NCI-H146 treated with DMSO at 0.1 percent for 48 hours (cell line): ENCODE data around the gene NCF4.

ENCODE experiments used
- DNase-seq: peaks from one replicate; lab custom pipeline; 2025; ENCODE audit not compliant: unreplicated experiment; lab: John Stamatoyannopoulos, UW

The NCF4 gene

GRCh38 chr22:36918586-36919284 lies 57.9 kb downstream of the NCF4 start:
- no peak for DNase-seq

GRCh38 chr22:36921309-36922104 lies 60.7 kb downstream of the NCF4 start:
- DNase-seq = no peak

- DNase-seq = no peak
Observed at GRCh38 chr22:36922105-36922608, 61.4 kb downstream of the NCF4 start.

DNA sequence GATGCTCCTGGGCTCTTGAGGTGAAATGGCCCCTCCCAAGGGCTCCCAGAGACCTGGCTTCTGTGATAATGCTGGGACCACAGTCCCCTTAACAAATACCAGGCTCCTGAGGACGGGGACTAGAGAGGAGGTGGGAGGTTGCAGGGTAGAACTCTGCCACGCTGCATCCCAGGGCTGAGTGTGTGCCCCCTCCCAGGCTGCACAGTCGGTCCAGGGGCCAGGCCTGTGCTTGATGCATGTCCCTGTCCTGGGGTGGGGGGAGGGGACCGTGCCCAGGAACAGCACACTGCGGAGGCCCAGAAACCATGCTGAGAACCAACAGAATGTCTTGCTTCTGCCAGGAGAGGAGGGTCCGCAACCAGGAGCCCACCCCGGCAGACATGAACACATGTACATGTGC lies 61.9 kb downstream of the NCF4 start:
- no peak for DNase-seq

DNA sequence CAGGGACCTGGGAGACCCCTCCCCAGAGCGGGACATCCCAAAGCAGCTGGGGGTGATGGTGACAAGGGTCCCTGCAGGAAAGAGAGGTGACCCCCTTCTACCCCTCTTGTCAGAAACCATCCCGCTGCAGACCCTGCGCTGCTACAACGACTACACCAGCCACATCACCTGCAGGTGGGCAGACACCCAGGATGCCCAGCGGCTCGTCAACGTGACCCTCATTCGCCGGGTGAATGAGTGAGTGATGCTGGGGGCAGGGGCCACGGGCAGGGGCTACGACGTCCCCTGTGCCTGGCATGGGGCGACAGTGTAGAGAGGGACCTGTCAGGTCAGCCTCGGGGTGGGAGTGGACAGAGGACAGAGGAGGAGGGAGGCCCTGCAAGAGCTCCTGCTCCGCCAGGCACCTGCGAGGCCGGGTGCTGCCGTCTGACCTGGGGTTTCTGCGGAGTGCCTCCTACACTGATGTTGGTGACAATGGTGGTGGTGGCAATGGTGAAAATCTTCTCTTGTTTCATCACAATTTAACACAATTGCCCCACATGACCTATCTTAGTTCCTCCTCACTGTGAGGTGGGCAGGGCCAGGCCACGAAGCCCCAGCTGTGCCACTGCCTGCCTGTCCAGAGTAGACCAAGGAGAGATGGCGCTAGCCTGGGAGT lies 62.5 kb downstream of the NCF4 start:
- no peak for DNase-seq

- no peak for DNase-seq
Observed at GRCh38 chr22:36924151-36924698, 63.4 kb downstream of the NCF4 start.

DNA sequence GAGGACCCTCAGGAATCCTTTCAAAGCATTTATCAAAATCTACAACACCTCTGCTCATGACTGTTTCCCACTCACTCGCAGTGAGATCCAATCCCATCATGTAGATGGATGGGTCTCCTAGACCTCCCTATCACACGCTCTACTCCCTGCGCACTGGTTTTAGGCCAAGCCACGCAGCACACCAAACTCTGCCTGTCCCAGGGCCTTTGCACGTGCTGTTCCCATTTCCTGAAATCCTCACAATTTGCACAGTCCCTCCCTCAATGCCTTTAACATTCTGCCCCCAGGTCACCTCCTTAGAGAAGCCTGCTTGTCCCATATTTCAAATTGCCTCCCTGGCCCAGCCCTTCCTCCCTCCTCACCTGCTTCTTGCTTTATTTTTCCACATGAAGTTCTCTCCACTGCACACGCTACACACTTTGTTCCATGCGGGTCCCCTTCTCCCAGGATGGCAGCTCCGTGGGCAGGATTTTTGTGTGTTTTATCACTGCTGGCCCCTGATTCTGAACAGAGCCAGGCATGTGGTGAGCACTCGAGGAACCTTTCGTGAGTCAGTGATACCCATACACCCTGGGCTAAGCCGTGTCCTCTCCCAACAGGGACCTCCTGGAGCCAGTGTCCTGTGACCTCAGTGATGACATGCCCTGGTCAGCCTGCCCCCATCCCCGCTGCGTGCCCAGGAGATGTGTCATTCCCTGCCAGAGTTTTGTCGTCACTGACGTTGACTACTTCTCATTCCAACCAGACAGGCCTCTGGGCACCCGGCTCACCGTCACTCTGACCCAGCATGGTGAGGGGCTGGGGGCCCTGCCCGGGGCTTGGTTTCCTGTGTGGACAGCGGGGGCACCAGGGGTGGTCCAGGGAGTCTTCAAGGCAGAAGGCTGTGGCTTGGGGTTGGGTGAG lies 64.8 kb downstream of the NCF4 start:
- DNase-seq = no peak

GRCh38 chr22:36926309-36926708 lies 65.5 kb downstream of the NCF4 start:
- no peak for DNase-seq

DNA sequence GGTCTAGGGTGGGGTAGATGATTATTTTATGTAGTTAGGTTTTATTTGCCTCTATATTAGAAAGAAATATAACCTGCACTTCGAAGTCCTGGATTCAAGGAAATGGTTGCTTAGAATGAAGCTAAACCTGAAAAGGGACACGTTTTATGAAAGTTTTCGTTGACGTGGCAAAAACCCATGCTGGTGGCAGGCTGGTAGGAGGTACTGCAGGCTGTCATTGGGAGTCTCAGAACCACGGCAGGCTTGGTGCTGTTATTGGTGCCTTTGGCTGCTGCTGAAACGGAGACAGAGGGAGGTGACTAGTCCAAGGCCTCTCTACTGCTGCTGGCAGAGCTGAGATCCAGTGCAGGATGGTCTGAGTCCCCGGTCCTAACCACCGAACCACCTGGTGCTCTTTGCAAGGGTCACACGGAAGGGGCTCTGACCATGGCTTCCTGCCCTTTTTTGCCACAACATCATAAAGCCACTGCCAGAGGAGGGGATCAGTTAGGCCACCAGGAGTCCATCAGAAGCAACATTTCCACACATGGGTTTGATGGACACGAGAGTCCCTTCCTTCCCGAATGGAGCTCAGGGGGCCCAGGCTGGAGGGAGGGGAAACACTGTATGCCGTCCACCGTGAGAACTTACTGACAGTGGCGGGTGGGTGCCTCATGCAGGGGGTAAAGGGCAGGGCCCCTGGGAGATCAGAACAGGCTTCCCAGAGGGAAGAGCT lies 66.1 kb downstream of the NCF4 start:
- no peak for DNase-seq
